DOHH2 (cell line): ENCODE results near the gene ZNF532.

Experiments used
- H3F3A ChIP-seq: fragments of 200-600 bp; sonication (generic), shearing (Covaris generic); 2 replicates; pipeline ENCODE4 v1.6.0; 2016; ENCODE audit warnings: antibody characterized with exemption, mild to moderate bottlenecking; ENCODE audit not compliant: control insufficient read depth, insufficient read depth
- H3K27ac ChIP-seq: fragments of 200-600 bp; sonication (generic); 2 replicates; pipeline ENCODE4 v1.5.1; 2014; ENCODE audit warnings: low read depth, mild to moderate bottlenecking, low read length, moderate library complexity
- H3K27me3 ChIP-seq: fragments of 200-600 bp; sonication (generic); 2 replicates; pipeline ENCODE4 v1.6.1; 2014; ENCODE audit warnings: mild to moderate bottlenecking, low read length, mixed read lengths; ENCODE audit not compliant: control insufficient read depth
- H3K36me3 ChIP-seq: fragments of 200-600 bp; sonication (generic); 2 replicates; pipeline ENCODE4 v1.6.1; 2014; ENCODE audit warnings: mild to moderate bottlenecking, low read length, moderate library complexity, mixed read lengths; ENCODE audit not compliant: control insufficient read depth
- H3K4me1 ChIP-seq: fragments of 200-600 bp; sonication (generic); 2 replicates; pipeline ENCODE4 v1.6.1; 2014; ENCODE audit warnings: mild to moderate bottlenecking, low read length, mixed read lengths; ENCODE audit not compliant: control insufficient read depth
- H3K4me2 ChIP-seq: fragments of 200-600 bp; sonication (generic); 2 replicates; pipeline ENCODE4 v1.6.0; 2014; ENCODE audit warnings: mild to moderate bottlenecking, low read length, moderate library complexity
- H3K4me3 ChIP-seq: fragments of 200-600 bp; sonication (generic); 2 replicates; pipeline ENCODE4 v1.5.1; 2014; ENCODE audit warnings: mild to moderate bottlenecking, low read length, mixed read lengths
- H3K79me2 ChIP-seq: fragments of 200-600 bp; sonication (generic); 2 replicates; pipeline ENCODE4 v1.6.1; 2014; ENCODE audit warnings: mild to moderate bottlenecking, low read length, mixed read lengths; ENCODE audit not compliant: control insufficient read depth
- H3K9me2 ChIP-seq: fragments of 200-600 bp; sonication (generic); replicated peaks from 2 replicates; pipeline ENCODE4 v1.6.1; 2014; ENCODE audit warnings: mild to moderate bottlenecking, low read length, mixed read lengths; ENCODE audit not compliant: control insufficient read depth
- H3K9me3 ChIP-seq: fragments of 200-600 bp; sonication (generic); 2 replicates; pipeline ENCODE4 v1.6.1; 2014; ENCODE audit warnings: antibody characterized with exemption, low read length, mixed read lengths; ENCODE audit not compliant: control insufficient read depth, insufficient read depth
- H4K20me1 ChIP-seq: fragments of 200-600 bp; sonication (generic); 2 replicates; pipeline ENCODE4 v1.6.0; 2014; ENCODE audit warnings: low read depth, mild to moderate bottlenecking, antibody characterized with exemption, low read length, moderate library complexity; ENCODE audit not compliant: control insufficient read depth, insufficient read depth
- EZH2phosphoT487 ChIP-seq: fragments of 200-600 bp; sonication (generic); IDR thresholded peaks from 2 replicates; pipeline ENCODE4 v1.6.1; 2017; ENCODE audit warnings: borderline replicate concordance, mild to moderate bottlenecking, antibody characterized with exemption, low read length, moderate library complexity, mixed read lengths
- TF ChIP-seq, protein P1 (sequence below): fragments of 200-600 bp; sonication (generic); IDR thresholded peaks from one replicate; pipeline ENCODE4 v1.5.1; 2014; ENCODE audit warnings: antibody characterized with exemption, mild to moderate bottlenecking, low read depth, low read length; ENCODE audit not compliant: poor library complexity, severe bottlenecking

Gene ZNF532

DNA sequence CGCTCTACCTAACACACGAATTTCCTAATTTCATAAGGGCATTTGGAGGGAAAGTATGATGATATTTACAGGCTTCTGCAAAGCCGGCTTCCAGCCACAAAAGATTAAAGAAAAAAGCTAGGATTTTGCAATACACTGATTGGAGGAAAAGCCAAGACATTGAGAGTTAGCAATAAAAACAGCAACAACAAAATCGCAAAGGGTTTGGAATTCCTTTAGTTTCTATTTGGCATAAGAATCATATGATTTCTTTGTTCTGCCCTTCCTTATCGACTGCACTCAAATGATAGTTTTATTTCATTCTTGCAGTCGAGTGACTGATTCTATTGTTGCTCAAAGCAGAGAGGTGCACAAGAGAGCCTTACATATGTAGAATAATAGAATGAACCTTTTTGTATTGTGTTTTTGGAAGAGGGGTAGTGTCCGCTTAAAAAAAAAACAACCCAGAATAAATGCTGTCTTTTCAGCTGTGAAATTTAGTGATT is 3.9 kb upstream of the ZNF532 start:
- H3K4me1 ChIP-seq = peaks cover 48% of the 10 kb centered on the region
- H3K27ac ChIP-seq = no peak overlapping the region
- peaks cover 3% of the 10 kb centered on the region; the same call in 1 of the 2 replicates for H3F3A ChIP-seq
- no peaks in the 10 kb centered on the region for H3K9me2 ChIP-seq
- H3K4me3 ChIP-seq = no peak overlapping the region
- H3K9me3 ChIP-seq = no peaks in the 10 kb centered on the region
- H3K27me3 ChIP-seq = no peaks in the 10 kb centered on the region
- no peaks in the 10 kb centered on the region for H4K20me1 ChIP-seq
- peaks cover 36% of the 10 kb centered on the region for H3K79me2 ChIP-seq
- H3K4me2 ChIP-seq = no peak overlapping the region
- TF ChIP-seq, protein P1, sequence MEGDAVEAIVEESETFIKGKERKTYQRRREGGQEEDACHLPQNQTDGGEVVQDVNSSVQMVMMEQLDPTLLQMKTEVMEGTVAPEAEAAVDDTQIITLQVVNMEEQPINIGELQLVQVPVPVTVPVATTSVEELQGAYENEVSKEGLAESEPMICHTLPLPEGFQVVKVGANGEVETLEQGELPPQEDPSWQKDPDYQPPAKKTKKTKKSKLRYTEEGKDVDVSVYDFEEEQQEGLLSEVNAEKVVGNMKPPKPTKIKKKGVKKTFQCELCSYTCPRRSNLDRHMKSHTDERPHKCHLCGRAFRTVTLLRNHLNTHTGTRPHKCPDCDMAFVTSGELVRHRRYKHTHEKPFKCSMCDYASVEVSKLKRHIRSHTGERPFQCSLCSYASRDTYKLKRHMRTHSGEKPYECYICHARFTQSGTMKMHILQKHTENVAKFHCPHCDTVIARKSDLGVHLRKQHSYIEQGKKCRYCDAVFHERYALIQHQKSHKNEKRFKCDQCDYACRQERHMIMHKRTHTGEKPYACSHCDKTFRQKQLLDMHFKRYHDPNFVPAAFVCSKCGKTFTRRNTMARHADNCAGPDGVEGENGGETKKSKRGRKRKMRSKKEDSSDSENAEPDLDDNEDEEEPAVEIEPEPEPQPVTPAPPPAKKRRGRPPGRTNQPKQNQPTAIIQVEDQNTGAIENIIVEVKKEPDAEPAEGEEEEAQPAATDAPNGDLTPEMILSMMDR = no peak
- TF ChIP-seq EZH2phosphoT487 = no peak
- peaks cover 15% of the 10 kb centered on the region for H3K36me3 ChIP-seq

DNA sequence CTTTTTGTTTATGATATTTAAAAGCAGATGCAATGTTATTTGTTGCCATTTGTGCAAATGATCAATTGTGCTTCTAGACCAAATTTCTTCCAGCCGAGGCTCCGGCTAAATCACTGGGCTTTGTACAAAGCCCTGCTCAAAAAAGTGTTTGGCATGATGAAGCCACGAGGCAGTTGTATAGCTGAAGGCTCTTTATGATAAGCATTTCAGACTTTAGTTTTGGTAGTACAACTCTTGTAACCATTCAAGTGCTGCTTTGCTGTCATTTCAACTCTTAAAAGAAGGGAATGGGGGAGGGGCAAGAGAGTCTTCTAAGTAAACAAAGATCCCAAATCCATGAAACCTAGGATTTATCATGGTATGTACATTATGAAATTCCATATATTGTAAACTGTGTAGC is 3.3 kb upstream of the ZNF532 start:
- Histone ChIP-seq H3K4me1 (peaks cover 54% of the 10 kb centered on the region), H3K79me2 (peaks cover 42% of the 10 kb centered on the region)
- TF ChIP-seq EZH2phosphoT487 = no peak
- TF ChIP-seq, protein P1 = no peak

DNA sequence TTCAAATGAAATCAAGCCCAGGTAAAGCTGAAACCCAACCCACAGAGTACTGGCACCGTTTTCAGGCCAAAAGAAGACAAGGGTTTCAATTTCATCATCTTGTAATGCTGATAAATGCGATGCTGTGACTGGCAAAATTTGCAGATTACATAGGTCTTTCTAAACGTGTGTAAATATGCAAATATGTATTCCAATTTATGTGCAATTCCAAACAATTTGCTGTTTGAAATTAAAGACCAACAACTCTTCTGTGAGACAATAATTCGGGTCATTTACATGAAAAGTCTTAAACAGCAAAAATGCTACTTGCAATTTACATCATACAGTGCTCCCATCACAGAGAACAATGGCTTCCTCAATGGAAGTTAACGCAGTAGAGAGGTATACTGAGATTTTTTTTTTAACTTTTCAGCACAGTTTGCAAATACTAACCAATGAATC is 2.8 kb upstream of the ZNF532 start:
- Histone ChIP-seq H3K4me3 (peak overlapping the region; percentile 87), H3K9me3 (no peaks in the 10 kb centered on the region), H3K36me3 (peaks cover 26% of the 10 kb centered on the region), H3K9me2 (no peaks in the 10 kb centered on the region), H3K27ac (0 out of 2 replicates have a peak overlapping the region, but pooled peaks have one; percentile 75), H3K27me3 (no peaks in the 10 kb centered on the region), H3K79me2 (peaks cover 47% of the 10 kb centered on the region), H3K4me1 (peaks cover 59% of the 10 kb centered on the region), H3F3A (peaks cover 3% of the 10 kb centered on the region), H3K4me2 (peak overlapping the region; percentile 78), H4K20me1 (no peaks in the 10 kb centered on the region)
- no peak for TF ChIP-seq EZH2phosphoT487
- TF ChIP-seq, protein P1 = no peak

More for the DNA sequence above, 3.3 kb upstream of the ZNF532 start:
- Histone ChIP-seq H3K4me3 (no peak overlapping the region), H3K4me2 (peak overlapping the region; percentile 78), H3K27ac (no peak overlapping the region), H4K20me1 (no peaks in the 10 kb centered on the region), H3K27me3 (no peaks in the 10 kb centered on the region), H3F3A (peaks cover 3% of the 10 kb centered on the region), H3K9me2 (no peaks in the 10 kb centered on the region), H3K36me3 (peaks cover 21% of the 10 kb centered on the region), H3K9me3 (no peaks in the 10 kb centered on the region)
